Measurements from ENCODE around the gene CD8B2.
"Not testable (repeated sequence)": the region's sequence is repeated elsewhere in the genome, so short reads cannot be mapped to it uniquely, and the experiment has no call there.

The CD8B2 gene

DNA sequence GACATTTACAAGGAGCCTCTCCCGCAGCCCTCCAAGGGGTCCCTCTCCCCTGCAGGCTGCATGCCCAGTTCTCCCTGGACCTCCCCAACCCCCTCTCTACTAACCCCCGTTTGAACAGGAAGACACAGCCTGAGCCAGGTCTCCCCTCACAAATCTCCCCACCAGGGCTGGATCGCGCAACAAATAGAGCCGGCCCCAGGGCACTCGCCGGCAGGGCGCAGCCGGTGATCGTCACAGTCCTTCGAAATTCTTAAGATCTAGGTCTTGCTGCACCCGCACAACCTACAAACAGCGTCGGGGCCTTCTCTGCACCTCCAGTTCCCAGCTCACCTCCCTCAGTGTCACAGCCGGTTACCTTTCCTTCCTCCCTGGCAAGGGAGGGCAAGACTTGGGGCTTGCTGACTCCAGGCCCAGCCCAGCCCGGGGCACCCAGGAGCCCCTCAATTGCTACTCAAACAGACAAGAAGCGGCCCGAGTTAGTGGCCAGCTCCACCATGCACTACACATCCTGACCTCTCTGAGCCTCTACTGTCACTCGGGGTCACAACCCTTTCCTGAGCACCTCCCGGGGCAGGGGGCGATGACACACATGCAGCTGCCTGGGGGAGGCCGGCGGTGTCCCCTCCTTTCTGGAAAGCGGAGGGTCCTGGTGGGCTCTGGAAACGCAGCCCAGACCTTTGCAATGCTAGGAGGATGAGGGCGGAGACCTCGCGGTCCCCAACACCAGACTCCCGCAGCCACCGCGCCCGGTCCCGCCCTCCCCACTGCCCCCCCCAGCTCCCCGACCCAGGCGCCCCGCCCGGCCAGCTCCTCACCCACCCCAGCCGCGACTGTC is at the start of gene CD8B2:
Gene CD8B2, plus strand, starts transcription at position 814 of the 835 bp plus-strand sequence. CDS start 63 bp downstream, outside the sequence.
- not testable (repeated sequence) for DNase-seq

DNA sequence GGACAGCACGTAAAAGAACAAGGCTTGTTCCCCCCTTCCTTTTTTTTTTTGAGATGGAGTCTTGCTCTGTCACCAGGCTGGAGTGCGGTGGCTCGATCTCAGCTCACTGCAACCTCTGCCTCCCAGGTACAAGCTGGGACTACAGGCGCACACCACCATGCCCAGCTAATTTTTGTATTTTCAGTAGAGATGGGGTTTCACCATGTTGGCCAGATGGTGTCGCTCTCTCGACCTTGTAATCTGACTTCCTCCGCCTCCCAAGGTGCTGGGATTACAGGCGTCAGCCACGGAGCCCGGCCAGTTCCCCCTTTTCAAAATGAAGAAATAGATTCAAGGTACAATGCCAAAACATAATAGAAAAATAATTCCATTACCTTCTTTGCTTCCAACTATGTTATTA is 25.3 kb upstream of the CD8B2 start:
- peak; percentile 59 for DNase-seq

DNA sequence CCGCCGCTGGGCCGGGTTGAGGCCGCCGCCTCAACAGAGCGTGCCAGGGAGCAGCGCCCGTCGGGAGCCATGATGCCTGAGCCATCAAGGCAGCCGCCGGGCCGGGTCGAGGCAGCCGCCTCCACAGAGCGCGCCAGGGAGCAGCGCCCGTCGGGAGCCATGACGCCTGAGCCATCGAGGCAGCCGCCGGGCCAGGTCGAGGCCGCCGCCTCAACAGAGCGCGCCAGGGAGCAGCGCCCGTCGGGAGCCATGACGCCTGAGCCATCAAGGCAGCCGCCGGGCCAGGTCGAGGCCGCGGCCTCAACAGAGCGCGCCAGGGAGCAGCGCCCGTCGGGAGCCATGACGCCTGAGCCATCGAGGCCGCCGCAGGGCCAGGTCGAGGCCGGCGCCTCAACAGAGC is 19.6 kb upstream of the CD8B2 start:
- DNase-seq = not testable (repeated sequence)

DNA sequence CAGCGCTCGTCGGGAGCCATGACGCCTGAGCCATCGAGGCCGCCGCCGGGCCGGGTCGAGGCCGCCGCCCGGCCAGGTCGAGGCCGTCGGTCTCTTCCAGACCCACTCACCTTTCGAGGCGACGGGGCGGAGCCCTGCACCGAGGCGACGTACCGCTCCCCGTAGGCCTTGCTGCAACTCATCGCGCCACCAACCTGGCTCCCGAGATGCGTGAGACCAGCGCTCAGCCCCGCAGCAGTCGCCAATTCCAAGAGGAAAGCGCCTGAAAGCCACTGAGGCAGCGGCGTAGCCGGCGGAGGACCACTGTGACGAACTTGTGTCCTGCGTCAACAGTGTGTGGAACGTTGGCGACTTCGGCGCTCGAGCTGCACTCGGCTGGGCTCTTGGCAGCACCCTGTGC is 19.1 kb upstream of the CD8B2 start, which contains the start of gene RGPD3:
Gene RGPD3, minus strand, starts transcription at position 307 of the 400 bp plus-strand sequence. Its CDS starts 125 bp downstream, at position 182.
- DNase-seq = not testable (repeated sequence)

DNA sequence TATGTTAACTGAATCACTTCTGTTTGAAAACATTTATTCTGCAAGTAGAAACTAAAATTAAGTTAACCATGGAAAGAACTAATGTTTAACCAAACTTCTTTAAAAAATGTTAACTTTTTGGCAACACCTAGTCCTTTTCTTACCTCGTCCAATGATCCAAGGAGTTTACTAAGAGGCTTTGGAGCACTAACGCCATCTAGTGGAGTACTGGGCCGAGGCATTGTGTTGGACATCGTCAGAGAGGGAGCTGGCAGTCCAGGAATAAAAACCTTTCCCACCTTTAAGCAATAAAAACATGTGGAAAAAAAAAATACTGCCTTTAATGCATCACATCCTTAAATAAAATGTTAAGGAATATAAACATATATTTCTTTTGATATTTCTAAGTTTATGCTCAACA is 16.5 kb upstream of the CD8B2 start:
- DNase-seq = peak; percentile 71

DNA sequence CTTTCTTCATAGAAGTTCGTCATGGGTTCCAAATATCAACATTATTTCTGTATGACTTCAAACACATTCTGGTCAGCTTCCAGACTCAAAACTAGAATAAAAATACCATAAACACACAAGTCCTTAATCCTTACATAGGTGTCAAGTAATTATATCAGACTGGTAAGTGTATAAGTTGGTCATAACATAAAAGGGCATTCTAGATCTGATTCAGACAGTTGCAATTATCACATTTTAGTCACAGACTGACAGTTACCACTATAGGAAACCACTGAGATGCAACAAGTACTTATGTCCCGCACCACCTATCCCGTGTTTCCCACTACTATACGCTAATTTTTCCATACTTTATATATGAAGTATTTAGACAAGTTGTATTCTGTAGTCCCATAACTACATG is 9.5 kb upstream of the CD8B2 start:
- not testable (repeated sequence) for DNase-seq

DNA sequence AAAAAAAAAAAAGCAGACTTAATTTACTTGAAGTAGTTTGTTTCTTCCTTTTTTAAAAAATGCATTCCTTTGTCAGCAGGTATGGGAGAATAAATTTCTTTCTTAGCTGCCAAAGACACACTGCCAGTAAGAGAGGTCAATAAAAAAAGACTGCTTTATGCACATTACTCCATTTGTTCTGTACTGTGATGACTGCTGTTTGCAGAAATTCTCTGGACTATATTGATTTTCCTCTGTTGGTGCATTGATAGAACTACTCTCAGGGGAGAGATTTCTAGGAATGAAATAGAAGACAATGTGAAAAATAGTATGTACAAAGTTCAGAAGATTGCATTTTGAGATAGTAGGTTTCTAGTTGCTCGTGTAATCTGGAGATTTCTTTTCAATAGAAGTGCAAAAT is 7.6 kb upstream of the CD8B2 start:
- DNase-seq = not testable (repeated sequence)

DNA sequence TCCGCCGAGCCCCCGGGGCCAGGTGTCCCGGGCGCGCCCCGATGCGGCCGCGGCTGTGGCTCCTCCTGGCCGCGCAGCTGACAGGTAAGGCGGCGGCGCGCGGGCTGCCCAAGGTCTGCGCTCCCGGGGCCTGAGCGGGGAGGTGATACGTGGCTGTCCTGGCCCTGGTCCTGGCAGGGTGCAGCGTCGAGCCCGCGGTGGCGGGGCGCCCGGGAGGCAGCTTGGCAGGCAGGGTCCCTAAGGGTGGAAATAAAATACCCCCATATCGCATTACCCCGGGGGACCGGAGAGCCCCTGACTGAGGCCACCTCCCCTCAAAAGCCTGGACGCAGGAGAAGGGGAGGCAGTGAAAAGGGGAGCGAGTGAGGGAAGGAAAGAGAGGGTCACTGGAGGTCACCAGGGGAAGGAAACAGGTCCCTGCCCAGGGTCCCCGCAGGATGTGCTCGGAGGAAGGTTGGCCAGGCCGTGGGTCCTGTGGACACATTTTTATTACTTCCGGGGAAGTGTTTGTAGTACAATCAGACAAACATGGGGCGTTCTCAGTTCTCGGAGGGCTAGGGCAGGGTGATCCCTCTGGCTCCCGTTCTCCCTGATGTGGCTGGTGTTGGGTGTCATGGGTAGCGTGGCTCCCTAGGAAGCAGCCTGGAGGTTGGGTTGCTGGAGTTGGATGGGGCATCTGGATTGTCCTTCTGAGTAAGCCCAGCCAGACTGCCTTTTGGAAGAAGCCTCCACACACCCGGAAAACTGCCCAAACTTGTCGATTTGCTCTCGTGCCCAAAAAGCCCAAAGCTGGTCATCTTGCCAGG is 425 bp downstream of the CD8B2 start:
- DNase-seq = not testable (repeated sequence)

DNA sequence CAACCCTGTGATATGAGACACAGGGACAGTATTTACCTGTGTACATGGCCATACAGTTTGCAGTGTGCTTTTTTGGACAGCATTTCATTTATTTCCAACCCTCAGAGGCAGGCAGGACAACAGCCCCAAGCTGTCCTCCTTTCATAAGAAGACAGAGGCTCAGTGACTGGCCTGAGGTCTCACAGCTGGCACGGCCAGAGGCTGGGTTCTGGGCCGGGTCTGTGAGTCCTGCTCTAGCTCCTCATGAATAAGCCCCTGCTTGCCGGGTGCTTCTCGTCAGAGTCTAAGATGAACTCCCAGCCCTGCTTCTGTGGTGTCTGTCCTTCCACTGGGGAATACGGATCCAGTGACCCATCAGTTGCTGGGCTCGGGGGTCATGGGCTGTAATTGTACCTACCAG is 2.5 kb downstream of the CD8B2 start:
- DNase-seq = not testable (repeated sequence)

DNA sequence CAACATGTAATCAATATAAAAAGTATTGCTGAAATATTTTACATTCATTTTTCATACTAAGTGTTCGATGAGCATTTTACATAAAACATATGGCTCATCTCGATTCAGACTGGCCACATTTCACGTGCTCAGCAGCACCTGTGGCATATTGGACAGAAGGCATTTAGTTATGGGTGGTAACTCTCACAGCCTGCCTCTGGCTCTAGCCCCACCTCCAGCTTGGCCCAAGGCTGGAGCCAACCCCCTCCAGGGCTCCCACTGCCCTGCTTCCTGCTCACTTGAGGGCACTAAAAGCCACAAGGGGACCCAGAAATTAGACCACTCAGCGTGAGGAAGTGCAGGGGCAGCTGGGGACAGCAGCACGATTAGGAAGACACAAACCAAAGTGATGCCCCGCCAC is 5.2 kb downstream of the CD8B2 start:
- not testable (repeated sequence) for DNase-seq

DNA sequence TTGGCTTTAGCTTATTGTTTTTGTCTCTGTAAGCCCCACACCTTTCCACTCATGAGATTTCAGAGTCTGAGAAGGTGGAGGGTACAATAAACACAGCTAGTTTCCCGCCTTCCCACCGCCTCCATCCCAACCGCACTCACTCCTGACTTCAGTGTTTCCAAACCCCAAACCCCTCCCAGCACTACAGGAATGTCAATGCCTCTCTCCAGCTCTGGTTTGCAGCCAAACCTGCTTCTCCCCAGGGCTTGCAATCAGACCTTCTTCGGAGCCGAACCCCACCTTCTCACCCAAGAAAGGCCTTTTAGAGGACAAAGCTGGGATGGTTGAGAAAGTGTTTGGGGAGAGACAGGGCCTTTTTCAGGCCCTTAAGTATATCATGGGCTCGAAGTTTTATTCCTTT is 5.7 kb downstream of the CD8B2 start:
- DNase-seq = not testable (repeated sequence)

DNA sequence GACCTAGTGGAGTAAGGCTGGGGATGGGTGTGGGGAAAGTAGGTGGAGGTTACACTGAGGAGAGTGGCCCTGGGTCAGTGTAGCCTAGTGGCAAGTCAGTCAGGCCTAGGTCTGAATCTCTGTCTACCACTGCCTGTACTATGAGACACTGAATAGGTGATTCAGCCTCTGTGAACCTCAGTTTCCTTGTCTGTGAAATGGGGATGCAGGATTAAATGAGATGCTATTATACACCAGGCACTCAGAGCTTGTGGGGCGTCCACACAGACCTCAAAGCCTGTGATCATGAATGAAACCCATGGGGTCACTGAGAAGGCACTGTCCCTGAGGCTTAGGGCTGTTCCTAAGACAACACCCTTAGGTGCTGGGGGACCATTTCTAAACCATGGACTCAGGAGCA is 11.4 kb downstream of the CD8B2 start:
- DNase-seq = not testable (repeated sequence)

DNA sequence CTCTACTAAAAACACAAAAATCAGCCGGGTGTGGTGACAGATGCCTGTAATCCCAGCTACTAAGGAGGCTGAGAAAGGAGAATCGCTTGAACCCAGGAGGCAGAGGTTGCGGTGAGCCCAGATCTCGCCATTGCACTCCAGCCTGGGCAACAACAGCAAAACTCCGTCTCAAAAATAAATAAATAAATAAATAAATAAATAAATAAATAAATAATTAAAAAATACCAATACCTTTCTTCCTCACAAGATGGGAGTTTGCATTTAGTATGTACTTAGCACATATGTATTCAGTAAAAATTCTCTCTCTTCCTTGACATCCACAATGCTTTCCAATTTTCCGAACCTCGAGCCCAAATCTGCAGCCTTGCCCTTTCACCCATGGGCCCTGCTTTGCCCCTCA is 13.2 kb downstream of the CD8B2 start:
- DNase-seq = not testable (repeated sequence)

DNA sequence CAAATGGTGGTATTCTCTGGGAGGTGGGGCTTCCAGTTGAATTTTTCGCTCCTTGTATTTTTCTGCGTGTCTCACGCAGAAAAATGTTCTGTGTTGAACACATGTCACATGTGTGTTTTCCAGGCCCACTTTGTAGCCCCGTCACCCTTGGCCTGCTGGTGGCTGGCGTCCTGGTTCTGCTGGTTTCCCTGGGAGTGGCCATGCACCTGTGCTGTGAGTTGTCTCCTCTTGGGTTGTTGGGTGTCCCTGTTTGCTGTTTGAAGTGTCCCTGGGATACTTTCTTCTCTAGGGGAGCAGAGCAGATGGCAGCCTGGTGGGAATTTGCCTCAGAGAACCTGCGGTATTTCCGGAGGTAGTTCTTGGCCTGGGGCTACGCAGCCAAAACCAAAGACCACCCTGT is 15.2 kb downstream of the CD8B2 start:
- not testable (repeated sequence) for DNase-seq

DNA sequence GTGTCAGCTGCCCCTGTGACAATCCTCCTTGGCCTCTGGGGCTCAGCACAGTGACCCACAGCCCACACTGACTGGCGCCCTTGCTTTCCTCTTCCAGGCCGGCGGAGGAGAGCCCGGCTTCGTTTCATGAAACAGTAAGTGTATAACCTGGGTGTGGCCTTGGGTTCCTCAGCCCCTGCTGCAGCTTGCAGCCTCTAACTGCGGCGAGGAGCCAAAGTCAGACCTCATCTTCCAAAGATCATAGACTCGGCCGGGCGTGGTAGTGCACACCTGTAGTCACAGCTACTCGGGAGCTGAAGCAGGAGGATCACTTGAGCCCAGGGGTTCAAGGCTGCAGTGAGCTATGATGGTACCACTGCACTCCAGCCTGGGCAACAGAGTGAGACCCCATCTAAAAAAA is 17.0 kb downstream of the CD8B2 start:
- DNase-seq = not testable (repeated sequence)

DNA sequence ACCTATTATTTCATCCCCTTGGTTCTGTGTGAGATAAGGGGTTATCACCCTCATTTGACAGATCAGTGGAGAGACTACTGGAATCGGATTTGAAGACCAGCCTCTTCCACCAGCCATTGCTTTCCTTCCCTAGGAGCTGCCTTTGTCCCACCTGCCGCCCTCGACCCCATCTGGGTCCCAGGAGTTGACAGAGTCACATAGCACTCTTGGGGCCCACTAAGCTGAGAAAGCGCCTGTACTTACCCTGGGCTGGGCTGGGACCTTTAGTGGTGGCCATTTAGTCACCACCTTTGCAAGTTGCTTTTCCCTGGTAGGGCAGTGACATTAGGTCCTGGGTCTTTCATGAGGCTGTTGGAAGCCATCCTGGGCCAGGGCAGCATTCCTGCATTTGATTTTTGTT is 17.6 kb downstream of the CD8B2 start:
- not testable (repeated sequence) for DNase-seq

DNA sequence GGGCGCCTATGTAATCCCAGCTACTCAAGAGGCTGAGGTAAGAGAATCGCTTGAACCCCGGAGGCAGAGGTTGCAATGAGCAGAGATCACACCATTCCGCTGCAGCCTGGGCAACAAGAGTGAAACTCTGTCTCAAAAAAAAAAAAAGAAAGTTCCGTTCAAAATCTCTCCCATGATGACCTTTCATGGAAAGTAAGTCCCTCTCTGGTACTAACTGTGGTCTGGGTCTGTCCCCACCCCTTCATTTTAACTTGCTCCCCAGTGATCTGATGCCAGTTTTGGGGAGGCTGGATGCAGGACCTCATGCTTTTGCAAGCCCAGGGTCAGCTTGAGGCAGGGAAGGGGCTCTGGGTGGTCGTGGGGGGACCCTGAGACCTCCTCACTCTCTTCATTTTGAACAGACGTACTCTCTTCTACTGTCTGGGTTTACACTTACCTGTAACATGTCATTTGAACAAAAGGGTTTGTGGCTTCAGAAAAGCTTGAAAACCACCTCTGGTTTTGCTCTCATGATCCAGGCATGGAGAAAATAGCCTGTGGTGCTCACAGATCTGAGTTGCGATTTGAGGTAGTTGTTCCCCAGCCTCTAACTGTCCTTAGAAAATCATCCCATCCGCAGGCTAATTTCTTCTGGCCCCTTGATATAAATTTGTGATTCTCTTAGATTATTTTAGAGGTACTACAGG is 19.0 kb downstream of the CD8B2 start:
- DNase-seq = not testable (repeated sequence)

DNA sequence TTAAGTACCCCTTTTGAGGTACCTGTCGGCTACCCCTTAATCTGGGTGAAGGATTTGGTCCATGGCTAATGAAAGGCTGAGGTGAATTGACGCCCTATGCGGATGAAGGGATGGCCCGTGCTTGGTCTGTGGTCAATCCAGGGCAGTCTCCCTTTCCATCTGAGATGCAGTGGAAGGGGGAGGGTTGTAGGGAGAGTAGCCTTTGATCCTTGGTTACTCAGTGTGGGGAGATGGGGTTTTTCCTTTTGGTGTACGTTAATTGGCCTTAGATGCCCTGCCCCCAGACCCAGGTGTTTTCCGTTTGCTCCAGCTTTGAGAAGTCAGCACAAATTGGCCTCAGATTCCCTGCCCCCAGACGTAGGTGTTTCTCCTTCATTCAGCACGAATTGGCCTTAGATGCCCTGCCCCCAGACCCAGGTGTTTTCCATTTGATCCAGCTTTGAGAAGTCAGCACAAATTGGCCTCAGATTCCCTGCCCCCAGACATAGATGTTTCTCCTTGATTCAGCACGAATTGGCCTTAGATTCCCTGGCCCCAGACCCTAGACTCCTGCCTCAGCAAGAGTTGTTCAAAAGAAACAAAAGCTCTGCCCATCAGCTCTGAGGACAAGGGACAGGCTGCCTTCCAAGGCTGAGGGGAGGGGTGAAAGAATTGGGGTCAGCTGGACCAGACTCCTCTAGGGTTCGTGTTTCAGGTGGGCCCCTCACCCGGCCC is 21.7 kb downstream of the CD8B2 start:
- DNase-seq = not testable (repeated sequence)

DNA sequence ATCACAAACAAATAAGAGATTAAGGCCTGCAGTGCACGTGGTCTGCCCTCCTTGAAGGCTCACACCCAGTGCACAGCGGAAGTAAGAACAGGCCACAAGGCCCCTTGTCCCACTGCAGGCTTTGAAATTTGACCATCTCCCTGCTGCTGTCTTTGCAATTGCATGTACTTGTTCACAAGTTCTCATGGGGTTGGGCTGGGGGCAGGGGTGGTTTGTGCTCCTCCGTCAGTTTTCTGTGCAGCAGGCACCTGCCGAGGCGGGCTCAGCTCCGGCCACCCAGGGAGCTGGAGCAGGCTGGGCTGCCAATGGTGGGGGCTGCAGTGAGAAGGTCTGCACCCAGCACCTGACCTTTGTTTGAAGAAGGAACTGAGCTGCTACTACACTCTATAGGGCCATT is 22.2 kb downstream of the CD8B2 start:
- DNase-seq = not testable (repeated sequence)

DNA sequence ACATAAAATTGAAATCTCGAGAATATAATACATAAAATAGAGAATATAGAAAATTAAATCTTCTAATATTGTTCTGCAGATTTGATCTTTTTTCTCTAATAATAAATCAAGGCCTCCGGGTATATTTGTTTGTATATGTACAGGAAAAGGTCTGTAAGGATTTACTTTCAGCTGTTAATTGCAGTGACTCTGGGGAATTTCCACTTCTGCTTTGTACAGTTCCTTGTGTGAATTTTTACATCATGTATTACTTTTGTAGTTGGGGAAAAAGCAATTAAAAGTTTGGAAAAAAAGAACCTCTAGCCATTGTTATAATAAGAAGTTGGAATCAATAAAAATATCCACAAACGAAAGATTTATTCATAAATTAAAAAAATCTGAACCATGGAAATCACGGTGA is 23.6 kb downstream of the CD8B2 start:
- DNase-seq = not testable (repeated sequence)

DNA sequence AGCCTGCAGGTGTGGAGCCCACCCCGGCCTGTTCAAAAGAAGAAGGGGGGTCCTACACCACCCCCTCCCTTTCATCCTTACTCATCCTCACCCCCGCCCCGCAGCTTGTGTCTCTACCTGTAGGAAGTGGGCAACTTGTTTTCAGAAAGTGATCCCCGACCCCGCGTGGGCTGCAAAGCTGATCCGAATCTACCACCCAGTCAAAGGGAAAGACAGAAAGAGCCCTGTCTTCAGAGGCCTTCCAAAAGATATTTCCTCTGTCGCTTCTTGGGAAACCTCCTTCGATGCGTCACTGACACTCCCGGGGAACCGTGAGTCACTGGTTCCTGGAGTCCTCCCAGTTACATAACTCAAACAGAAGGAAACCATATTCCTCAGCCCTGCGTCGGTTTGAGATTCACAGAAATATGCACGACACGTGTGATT is 24.3 kb downstream of the CD8B2 start:
- DNase-seq = peak; percentile 72

DNA sequence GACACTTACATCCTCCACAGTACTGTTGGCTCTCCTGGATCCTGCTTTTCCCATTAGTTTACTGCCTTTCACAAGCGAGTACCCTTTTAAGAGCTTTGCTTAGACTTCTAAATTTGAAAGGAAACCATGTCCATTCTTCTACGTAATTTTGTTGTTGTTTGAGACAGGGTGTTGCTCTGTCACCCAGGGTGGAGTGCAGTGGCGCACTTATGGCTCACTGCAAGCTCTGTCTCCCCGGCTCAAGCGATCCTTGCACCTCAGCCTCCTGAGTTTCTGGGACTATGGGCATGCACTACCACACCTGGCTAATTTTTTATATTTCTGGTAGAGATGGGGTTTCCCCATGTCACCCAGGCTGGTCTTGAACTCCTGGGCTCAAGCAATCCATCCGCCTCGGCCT is 24.8 kb downstream of the CD8B2 start:
- DNase-seq = not testable (repeated sequence)

All from activated CD8-positive, alpha-beta memory T cell treated with anti-CD3 and anti-CD28 coated beads for 24 hours (primary cell).